Esophagus muscularis mucosa (tissue), 4 donors: Measurements from ENCODE around the gene DGKG. TPM values are rescaled to one million over a fixed set of nuclear protein-coding genes. Genes with fewer than 3 reads are reported as not detected.

Experiments
- DNase-seq: peaks from one replicate; pipeline ENCODE4 v3.0.0-alpha.2; 2017; ENCODE audit errors: extremely low spot score
- H3K27ac ChIP-seq, 4 donors: fragments of 200-600 bp; sonication (generic); replicated peaks in 1 of 4; 1 replicate in 3 of 4; 2 replicates in 1 of 4; pipeline ENCODE4 v1.5.1; 2016 to 2019; ENCODE audit warnings: mild to moderate bottlenecking in 1 of 4
- H3K27me3 ChIP-seq, 4 donors: fragments of 200-600 bp; sonication (generic); one replicate each; pipeline versions ENCODE4 v1.5.1 to v1.6.0; 2016 to 2019
- H3K36me3 ChIP-seq, 4 donors: fragments of 200-600 bp; sonication (generic); one replicate each; pipeline ENCODE4 v1.5.1; 2016 to 2019
- H3K4me1 ChIP-seq, 4 donors: fragments of 200-600 bp; sonication (generic); one replicate each; pipeline ENCODE4 v1.5.1; 2016 to 2019
- H3K4me3 ChIP-seq, 4 donors: fragments of 200-600 bp; sonication (generic); 1 replicate in 2 of 4; 2 replicates in 2 of 4; pipeline ENCODE4 v1.5.1; 2016 to 2019; ENCODE audit warnings: mild to moderate bottlenecking in 4 of 4, moderate library complexity in 1 of 4
- H3K9me3 ChIP-seq, 4 donors: fragments of 200-600 bp; sonication (generic); 1 replicate in 3 of 4; 2 replicates in 1 of 4; pipeline ENCODE4 v1.5.1; 2016 to 2019
- CTCF ChIP-seq, 3 experiments: fragments of 200-600 bp in 2 of 3; fragments of 450-650 bp in 1 of 3; sonication (generic) in 2 of 3; IDR thresholded peaks; one replicate each; pipeline ENCODE4 v1.5.1; 2017 to 2019; ENCODE audit warnings: antibody characterized with exemption in 3 of 3, mild to moderate bottlenecking in 2 of 3, moderate library complexity in 1 of 3
- EP300 ChIP-seq: sonication (generic); formaldehyde crosslinking; IDR thresholded peaks from one replicate; pipeline ENCODE4 v1.6.1; 2017; ENCODE audit warnings: antibody characterized with exemption
- POLR2A ChIP-seq: fragments of 450-650 bp; IDR thresholded peaks from one replicate; pipeline ENCODE4 v1.6.1; 2017; ENCODE audit warnings: antibody characterized with exemption, moderate library complexity, mild to moderate bottlenecking, low read depth
- POLR2AphosphoS5 ChIP-seq, 2 donors: sonication (generic); formaldehyde crosslinking; IDR thresholded peaks; one replicate each; pipeline ENCODE4 v1.6.1; 2017; ENCODE audit warnings: antibody characterized with exemption in 2 of 2
- WGBS: methylation state at CpG from one replicate; pipeline ENCODE4 v1.1.5; 2018; 5-methylcytosine and 5-hydroxymethylcytosine counted together
- intact Hi-C: fragments of 100-400 bp; cut with DNase I; formaldehyde crosslinking; loops from one replicate; pipeline ENCODE4 v1.15.1; 2023
- total RNA-seq, 4 donors: library from RNA; depleted of rRNA; stranded (reverse); fragments of >200 nt; gene quantifications; one replicate each; pipeline versions ENCODE4 v1.1.0 to v1.2.1, GENCODE V29; 2016

Gene DGKG
- total RNA-seq, 4 donors from 2014 or later: 75.0 to 169 (median 104) TPM

GRCh38 chr3:186260726-186261125, 101.3 kb downstream of the DGKG start:
- WGBS: 92% methylated on average over 4 of the region's 4 CpGs

DNA sequence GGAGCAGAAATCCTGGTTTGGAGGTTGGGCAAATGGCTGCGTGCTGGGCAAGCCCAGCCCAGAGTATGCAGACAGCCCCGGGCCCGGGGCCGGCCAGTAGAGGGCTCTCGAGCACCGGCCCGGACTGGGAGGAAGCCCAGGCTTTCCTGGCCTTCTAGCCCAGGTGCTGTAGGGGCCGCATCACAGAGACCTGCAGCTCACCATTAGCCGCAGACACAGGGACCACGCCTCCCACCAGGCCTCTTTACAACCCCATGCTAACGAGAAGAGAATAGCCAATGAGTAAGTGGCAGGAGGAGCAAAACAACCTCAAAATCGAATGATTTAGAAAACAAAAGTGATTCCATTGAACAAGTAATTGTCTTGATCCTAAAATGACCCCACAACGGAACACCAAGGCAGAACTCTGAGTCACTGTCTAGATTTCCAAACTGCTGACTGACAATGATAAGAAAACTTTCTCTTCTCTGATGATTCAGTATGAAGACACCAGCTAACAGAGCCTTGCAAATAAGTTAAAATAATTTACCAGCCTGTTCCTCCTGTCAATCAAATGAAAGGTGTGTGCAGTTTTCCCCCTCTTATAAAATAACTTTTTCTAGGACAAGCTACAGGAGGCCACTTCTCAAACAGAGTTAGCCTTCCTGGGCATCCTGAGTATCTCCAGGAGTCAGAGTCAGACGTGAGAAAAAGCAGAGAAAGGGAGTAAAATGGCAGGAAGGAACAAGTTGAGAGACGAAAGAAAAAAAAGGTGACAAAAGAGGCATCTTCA, 102.2 kb downstream of the DGKG start:
- peak overlapping the region; percentile 71 to 88 (median 79) for H3K27ac ChIP-seq
- DNase-seq: no peak
- H3K36me3 ChIP-seq: peaks cover 0 to 58% (median 32%) of the 10 kb centered on the region in 4 donors
- no peak overlapping the region for H3K4me3 ChIP-seq
- peaks cover 3 to 80% (median 61%) of the 10 kb centered on the region in 4 donors for H3K4me1 ChIP-seq
- no peak for TF ChIP-seq EP300
- peak; percentile 82 to 98 (median 84) for TF ChIP-seq CTCF (IDR thresholded peaks at IDR 0.05)
- TF ChIP-seq POLR2A: no peak
- TF ChIP-seq POLR2AphosphoS5 (IDR thresholded peaks at IDR 0.05): peak; percentile 9 to 30
- whole genome bisulfite sequencing: 29% methylated on average over 11 of the region's 15 CpGs
- no peaks in the 10 kb centered on the region for H3K9me3 ChIP-seq
- no peaks in the 10 kb centered on the region for H3K27me3 ChIP-seq
- intact Hi-C loops: loop anchor here (5.0 kb wide), 2 partner anchors 103 to 283 kb away; partner anchors contain the start of genes CRYGS and DGKG

More at GRCh38 chr3:186260726-186261125, 101.3 kb downstream of the DGKG start:
- peaks cover 8 to 90% (median 71%) of the 10 kb centered on the region in 4 donors for H3K4me1 ChIP-seq
- H3K9me3 ChIP-seq: no peaks in the 10 kb centered on the region
- no peaks in the 10 kb centered on the region for H3K27me3 ChIP-seq
- no peak for DNase-seq
- TF ChIP-seq CTCF (IDR thresholded peaks at IDR 0.05): no peak
- TF ChIP-seq POLR2A: no peak
- H3K27ac ChIP-seq: peak overlapping the region; percentile 71 to 88 (median 79)
- intact Hi-C loops: loop anchor here (5.0 kb wide), 1 partner anchor 102 kb away; the partner anchor contains the start of gene DGKG
- no peak overlapping the region for H3K4me3 ChIP-seq
- H3K36me3 ChIP-seq: peaks cover 0 to 49% (median 30%) of the 10 kb centered on the region in 4 donors

GRCh38 chr3:186258968-186259367, 103.1 kb downstream of the DGKG start:
- no peak for TF ChIP-seq POLR2A
- TF ChIP-seq EP300: no peak
- TF ChIP-seq CTCF (IDR thresholded peaks at IDR 0.05): no peak
- no peak for TF ChIP-seq POLR2AphosphoS5 (IDR thresholded peaks at IDR 0.05)
- 83% methylated on average over 1 of the region's 12 CpGs for WGBS
- Histone ChIP-seq H3K27ac (peak overlapping the region; percentile 71 to 88 (median 79)), H3K36me3 (peaks cover 0 to 66% (median 30%) of the 10 kb centered on the region in 4 donors), H3K4me3 (no peak overlapping the region), H3K27me3 (no peaks in the 10 kb centered on the region), H3K9me3 (no peaks in the 10 kb centered on the region), H3K4me1 (peaks cover 3 to 74% (median 55%) of the 10 kb centered on the region in 4 donors)
- intact Hi-C loops: loop anchor here (5.0 kb wide), 1 partner anchor 283 kb away; the partner anchor contains the start of gene CRYGS
- DNase-seq: no peak

- no peaks in the 10 kb centered on the region for H3K9me3 ChIP-seq
- H3K27ac ChIP-seq: peak overlapping the region; percentile 37 to 88 (median 45)
- no peak overlapping the region for H3K4me3 ChIP-seq
- no peaks in the 10 kb centered on the region for H3K27me3 ChIP-seq
- WGBS: 78% methylated on average over 6 of the region's 6 CpGs
- DNase-seq: no peak
- intact Hi-C loops: loop anchor here (5.0 kb wide), 1 partner anchor 284 kb away; the partner anchor contains the start of gene CRYGS
- H3K4me1 ChIP-seq: peaks cover 3 to 65% (median 46%) of the 10 kb centered on the region in 4 donors
- H3K36me3 ChIP-seq: peaks cover 0 to 75% (median 32%) of the 10 kb centered on the region in 4 donors
- TF ChIP-seq CTCF (IDR thresholded peaks at IDR 0.05): no peak
- peak in 1 of 2 donors; percentile 29 for TF ChIP-seq POLR2AphosphoS5 (IDR thresholded peaks at IDR 0.05)
These were observed 104.2 kb downstream of the DGKG start for GRCh38 chr3:186257866-186258265.
